Right hindlimb (tissue), 1 donor: ENCODE data around the gene VASH2.
"Not testable (repeated sequence)": the region's sequence is repeated elsewhere in the genome, so short reads cannot be mapped to it uniquely, and the experiment has no call there.

Experiments used
- DNase-seq: peaks from one replicate; pipeline ENCODE4 v3.0.0-alpha.2; 2018

The VASH2 gene

GRCh38 chr1:212959266-212960220, 9.2 kb downstream of the VASH2 start:
- no peak for DNase-seq

GRCh38 chr1:212960932-212961331, 10.6 kb downstream of the VASH2 start:
- no peak for DNase-seq

- no peak for DNase-seq
These were observed 12.2 kb downstream of the VASH2 start for GRCh38 chr1:212962509-212962908.

- DNase-seq, result no peak
These were observed 13.8 kb downstream of the VASH2 start for GRCh38 chr1:212964102-212964501.

GRCh38 chr1:212964993-212965392, 14.7 kb downstream of the VASH2 start:
- not testable (repeated sequence) for DNase-seq

GRCh38 chr1:212966616-212967015, 16.3 kb downstream of the VASH2 start:
- no peak for DNase-seq

- peak; percentile 32 for DNase-seq
These were observed 17.5 kb downstream of the VASH2 start for GRCh38 chr1:212967801-212968200.

- peak; percentile 84 for DNase-seq
These were observed 18.1 kb downstream of the VASH2 start for GRCh38 chr1:212968368-212968863.

- DNase-seq, result no peak
These were observed 19.7 kb downstream of the VASH2 start for GRCh38 chr1:212970085-212970484.

- DNase-seq, result no peak
These were observed 21.0 kb downstream of the VASH2 start for GRCh38 chr1:212971312-212971711.

GRCh38 chr1:212973426-212973825, 23.1 kb downstream of the VASH2 start:
- DNase-seq, result no peak

- no peak for DNase-seq
These were observed 23.6 kb downstream of the VASH2 start for GRCh38 chr1:212973899-212974298.

GRCh38 chr1:212974711-212975110, 24.4 kb downstream of the VASH2 start:
- DNase-seq, result no peak

- no peak for DNase-seq
These were observed 25.0 kb downstream of the VASH2 start for GRCh38 chr1:212975111-212975918.

GRCh38 chr1:212976586-212976985, 26.2 kb downstream of the VASH2 start:
- no peak for DNase-seq

- no peak for DNase-seq
These were observed 27.7 kb downstream of the VASH2 start for GRCh38 chr1:212977781-212978645.

- peak; percentile 78 for DNase-seq
These were observed 29.2 kb downstream of the VASH2 start for GRCh38 chr1:212979340-212980122.

- DNase-seq, result no peak
These were observed 29.9 kb downstream of the VASH2 start for GRCh38 chr1:212980123-212980785.

GRCh38 chr1:212981025-212981495, 30.7 kb downstream of the VASH2 start:
- peak; percentile 86 for DNase-seq

GRCh38 chr1:212981571-212982328, 31.4 kb downstream of the VASH2 start:
- peak; percentile 47 for DNase-seq
